Smooth muscle cell (in vitro differentiated cells): ENCODE results near the gene HCRTR1. TPM values are rescaled to one million over a fixed set of nuclear protein-coding genes. Genes with fewer than 3 reads are reported as not detected.

Experiments
- DNase-seq: peaks from one replicate; lab custom pipeline; 2025; ENCODE audit not compliant: unreplicated experiment; lab: John Stamatoyannopoulos, UW
- H2AFZ ChIP-seq: fragments of 200-600 bp; sonication (generic); 2 replicates; pipeline ENCODE4 v1.6.0; 2016; ENCODE audit warnings: antibody characterized with exemption, low read depth, mild to moderate bottlenecking
- H3F3A ChIP-seq: fragments of 200-600 bp; sonication (generic); 2 replicates; pipeline ENCODE4 v1.6.0; 2017; ENCODE audit warnings: antibody characterized with exemption, low read depth
- H3K27ac ChIP-seq: fragments of 200-600 bp; sonication (generic); 2 replicates; pipeline ENCODE4 v1.5.1; 2016; ENCODE audit warnings: low read depth, mild to moderate bottlenecking
- H3K27me3 ChIP-seq: fragments of 200-600 bp; sonication (generic); 2 replicates; pipeline ENCODE4 v1.6.1; 2016; ENCODE audit warnings: low read depth, mild to moderate bottlenecking
- H3K36me3 ChIP-seq: fragments of 200-600 bp; sonication (generic); 2 replicates; pipeline ENCODE4 v1.5.1; 2016; ENCODE audit warnings: low read depth
- H3K4me1 ChIP-seq: fragments of 200-600 bp; sonication (generic); 2 replicates; pipeline ENCODE4 v1.5.1; 2016; ENCODE audit warnings: low read depth
- H3K4me2 ChIP-seq: fragments of 200-600 bp; sonication (generic); 2 replicates; pipeline ENCODE4 v1.6.0; 2016; ENCODE audit warnings: mild to moderate bottlenecking
- H3K4me3 ChIP-seq: fragments of 200-600 bp; sonication (generic); 2 replicates; pipeline ENCODE4 v1.5.1; 2016; ENCODE audit warnings: mild to moderate bottlenecking
- H3K79me2 ChIP-seq: fragments of 200-600 bp; sonication (generic); 2 replicates; pipeline ENCODE4 v1.6.0; 2016; ENCODE audit warnings: low read depth, mild to moderate bottlenecking
- H3K9ac ChIP-seq: fragments of 200-600 bp; sonication (generic); 2 replicates; pipeline ENCODE4 v1.6.0; 2016; ENCODE audit warnings: low read depth
- H3K9me3 ChIP-seq: fragments of 200-600 bp; sonication (generic); replicated peaks from 2 replicates; pipeline ENCODE4 v1.5.1; 2016; ENCODE audit warnings: low read depth
- H4K20me1 ChIP-seq: fragments of 200-600 bp; sonication (generic); 2 replicates; pipeline ENCODE4 v1.6.0; 2016; ENCODE audit warnings: low read depth
- WGBS: methylation state at CpG from one replicate; pipeline ENCODE4 v1.1.7; 2016; ENCODE audit warnings: low lambda C conversion rate; 5-methylcytosine and 5-hydroxymethylcytosine counted together
- polyA plus RNA-seq: library from polyadenylated mRNA; unstranded; fragments of >200 nt; fragmentation: Nextera tagmentation; extraction: Ambion mirVana; gene quantifications from 2 replicates; pipeline ENCODE4 v1.2.1, GENCODE V29; 2016
- total RNA-seq: library from RNA; depleted of rRNA; stranded (reverse); fragments of >200 nt; gene quantifications from 2 replicates; pipeline ENCODE4 v1.2.3, GENCODE V29; 2014
- TF ChIP-seq, protein P1 (sequence below): fragments of 200-600 bp; sonication (generic); IDR thresholded peaks from 2 replicates; pipeline ENCODE4 v1.5.1; 2017; ENCODE audit warnings: borderline replicate concordance, mild to moderate bottlenecking, antibody characterized with exemption; ENCODE audit not compliant: insufficient read depth, poor library complexity, severe bottlenecking

The HCRTR1 gene
- total and polyA plus RNA-seq, 2 experiments from 2014 or later = 2.0 TPM; not detected in 1

GRCh38 chr1:31655104-31655503, 37.6 kb downstream of the HCRTR1 start:
- no peaks in the 10 kb centered on the region for H4K20me1 ChIP-seq

GRCh38 chr1:31655756-31656155, 38.3 kb downstream of the HCRTR1 start:
- no peak overlapping the region for H3K4me3 ChIP-seq
- peaks cover 24% of the 10 kb centered on the region for H3F3A ChIP-seq
- H3K9me3 ChIP-seq = no peaks in the 10 kb centered on the region
- no peak overlapping the region for H3K27ac ChIP-seq
- H3K27me3 ChIP-seq = no peaks in the 10 kb centered on the region
- H3K36me3 ChIP-seq = no peaks in the 10 kb centered on the region
- H4K20me1 ChIP-seq = no peaks in the 10 kb centered on the region
- TF ChIP-seq, protein P1, sequence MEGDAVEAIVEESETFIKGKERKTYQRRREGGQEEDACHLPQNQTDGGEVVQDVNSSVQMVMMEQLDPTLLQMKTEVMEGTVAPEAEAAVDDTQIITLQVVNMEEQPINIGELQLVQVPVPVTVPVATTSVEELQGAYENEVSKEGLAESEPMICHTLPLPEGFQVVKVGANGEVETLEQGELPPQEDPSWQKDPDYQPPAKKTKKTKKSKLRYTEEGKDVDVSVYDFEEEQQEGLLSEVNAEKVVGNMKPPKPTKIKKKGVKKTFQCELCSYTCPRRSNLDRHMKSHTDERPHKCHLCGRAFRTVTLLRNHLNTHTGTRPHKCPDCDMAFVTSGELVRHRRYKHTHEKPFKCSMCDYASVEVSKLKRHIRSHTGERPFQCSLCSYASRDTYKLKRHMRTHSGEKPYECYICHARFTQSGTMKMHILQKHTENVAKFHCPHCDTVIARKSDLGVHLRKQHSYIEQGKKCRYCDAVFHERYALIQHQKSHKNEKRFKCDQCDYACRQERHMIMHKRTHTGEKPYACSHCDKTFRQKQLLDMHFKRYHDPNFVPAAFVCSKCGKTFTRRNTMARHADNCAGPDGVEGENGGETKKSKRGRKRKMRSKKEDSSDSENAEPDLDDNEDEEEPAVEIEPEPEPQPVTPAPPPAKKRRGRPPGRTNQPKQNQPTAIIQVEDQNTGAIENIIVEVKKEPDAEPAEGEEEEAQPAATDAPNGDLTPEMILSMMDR = no peak
- H3K4me1 ChIP-seq = no peaks in the 10 kb centered on the region
- no peak overlapping the region for H3K4me2 ChIP-seq
- no peak for DNase-seq
- H3K79me2 ChIP-seq = no peaks in the 10 kb centered on the region
- no peak overlapping the region for H3K9ac ChIP-seq
- H2AFZ ChIP-seq = no peak overlapping the region
- WGBS = 90% methylated on average over 4 of the region's 4 CpGs

More at GRCh38 chr1:31655104-31655503, 37.6 kb downstream of the HCRTR1 start:
- Histone ChIP-seq H3F3A (peaks cover 24% of the 10 kb centered on the region), H3K9me3 (no peaks in the 10 kb centered on the region), H3K9ac (no peak overlapping the region), H3K27ac (no peak overlapping the region), H3K4me2 (no peak overlapping the region), H3K4me3 (no peak overlapping the region), H3K4me1 (no peaks in the 10 kb centered on the region), H3K27me3 (no peaks in the 10 kb centered on the region), H3K79me2 (no peaks in the 10 kb centered on the region), H2AFZ (no peak overlapping the region), H3K36me3 (no peaks in the 10 kb centered on the region)
- no peak for DNase-seq
- WGBS = 99% methylated on average over 6 of the region's 6 CpGs
- TF ChIP-seq, protein P1 = no peak

GRCh38 chr1:31657020-31657804, 39.7 kb downstream of the HCRTR1 start:
- Histone ChIP-seq H3K9ac (no peak overlapping the region), H3K9me3 (no peaks in the 10 kb centered on the region), H2AFZ (no peak overlapping the region), H3K4me2 (no peak overlapping the region), H3K79me2 (no peaks in the 10 kb centered on the region), H3K27ac (no peak overlapping the region), H4K20me1 (no peaks in the 10 kb centered on the region), H3F3A (peaks cover 13% of the 10 kb centered on the region), H3K4me3 (no peak overlapping the region), H3K27me3 (no peaks in the 10 kb centered on the region), H3K36me3 (no peaks in the 10 kb centered on the region), H3K4me1 (no peaks in the 10 kb centered on the region)
- TF ChIP-seq, protein P1 = no peak
- no peak for DNase-seq
- 92% methylated on average over 14 of the region's 14 CpGs for WGBS

- Histone ChIP-seq H3K27me3 (no peaks in the 10 kb centered on the region), H3K4me1 (no peaks in the 10 kb centered on the region), H3K9me3 (no peaks in the 10 kb centered on the region), H3F3A (peaks cover 7% of the 10 kb centered on the region), H4K20me1 (no peaks in the 10 kb centered on the region), H3K27ac (no peak overlapping the region), H3K4me3 (no peak overlapping the region), H3K79me2 (no peaks in the 10 kb centered on the region), H3K4me2 (no peak overlapping the region), H3K36me3 (no peaks in the 10 kb centered on the region), H3K9ac (no peak overlapping the region), H2AFZ (no peak overlapping the region)
- TF ChIP-seq, protein P1 = no peak
- 96% methylated on average over 12 of the region's 12 CpGs for WGBS
- no peak for DNase-seq
Observed at GRCh38 chr1:31657972-31658510, 40.6 kb downstream of the HCRTR1 start.
